ENCODE data around the gene E2F2. TPM values are rescaled to one million over a fixed set of nuclear protein-coding genes. Genes with fewer than 3 reads are reported as not detected.

The E2F2 gene
- total and polyA plus RNA-seq, 2 experiments from 2014 or later = 0.51 to 1.2 TPM

GRCh38 chr1:23479666-23479941, 51.4 kb downstream of the E2F2 start:
- H3K4me2 ChIP-seq (ENCODE audit: unreplicated experiment) = peak overlapping the region; percentile 7
- no peak overlapping the region for H2AFZ ChIP-seq
- H3K4me3 ChIP-seq = no peak overlapping the region
- H3K27ac ChIP-seq = peak overlapping the region; percentile 34; the same call in 1 of the 2 replicates
- in situ Hi-C loops (cut with MboI) = no loop called here
- peaks cover 23% of the 10 kb centered on the region for H3K4me1 ChIP-seq (ENCODE audit: insufficient read depth)
- TF ChIP-seq EZH2phosphoT487 (IDR thresholded peaks at IDR 0.05; ENCODE audit: insufficient read depth, low read depth) (no peak), EZH2 (IDR thresholded peaks at IDR 0.05; ENCODE audit: insufficient read depth, poor library complexity, severe bottlenecking) (no peak)
- H3F3A ChIP-seq (ENCODE audit: insufficient read depth) = peaks cover 26% of the 10 kb centered on the region
- H3K79me2 ChIP-seq (ENCODE audit: insufficient read depth) = peaks cover 30% of the 10 kb centered on the region
- H3K9me2 ChIP-seq (ENCODE audit: insufficient read depth) = no peaks in the 10 kb centered on the region
- DNase-seq = no peak
- no peaks in the 10 kb centered on the region for H3K9me3 ChIP-seq (ENCODE audit: low read depth)
- H3K36me3 ChIP-seq (ENCODE audit: low read depth) = no peaks in the 10 kb centered on the region
- no peaks in the 10 kb centered on the region for H4K20me1 ChIP-seq (ENCODE audit: insufficient read depth)
- no peaks in the 10 kb centered on the region for H3K27me3 ChIP-seq (replicated peaks; ENCODE audit: insufficient read depth)
- peak overlapping the region; percentile 37; the same call in 1 of the 2 replicates for H3K9ac ChIP-seq
- 65 to 68% methylated on average over 2 of the region's 2 CpGs for WGBS, 2 experiments (ENCODE audit: low coverage in 1 of 2, low lambda C conversion rate in 2 of 2, missing lambda C conversion rate in 2 of 2)

GRCh38 chr1:23478896-23479665, 52.0 kb downstream of the E2F2 start:
- Histone ChIP-seq H2AFZ (peak overlapping the region; percentile 28; the same call in 1 of the 2 replicates), H3K27ac (peak overlapping the region; percentile 34; the same call in 1 of the 2 replicates), H3K4me2 (ENCODE audit: unreplicated experiment) (peak overlapping the region; percentile 7), H3K79me2 (ENCODE audit: insufficient read depth) (peaks cover 30% of the 10 kb centered on the region), H3K27me3 (replicated peaks; ENCODE audit: insufficient read depth) (no peaks in the 10 kb centered on the region), H3F3A (ENCODE audit: insufficient read depth) (peaks cover 31% of the 10 kb centered on the region), H3K9me2 (ENCODE audit: insufficient read depth) (no peaks in the 10 kb centered on the region), H3K4me1 (ENCODE audit: insufficient read depth) (peaks cover 23% of the 10 kb centered on the region), H4K20me1 (ENCODE audit: insufficient read depth) (no peaks in the 10 kb centered on the region), H3K9me3 (ENCODE audit: low read depth) (no peaks in the 10 kb centered on the region), H3K4me3 (no peak overlapping the region), H3K36me3 (ENCODE audit: low read depth) (no peaks in the 10 kb centered on the region), H3K9ac (peak overlapping the region; percentile 37; the same call in 1 of the 2 replicates)
- in situ Hi-C loops (cut with MboI) = no loop called here
- no peak for TF ChIP-seq EZH2phosphoT487 (IDR thresholded peaks at IDR 0.05; ENCODE audit: insufficient read depth, low read depth)
- DNase-seq = peak; percentile 70
- WGBS, 2 experiments (ENCODE audit: low coverage in 1 of 2, low lambda C conversion rate in 2 of 2, missing lambda C conversion rate in 2 of 2) = 46 to 50% methylated on average over 9 of the region's 9 CpGs

- 74 to 76% methylated on average over 10 of the region's 10 CpGs for WGBS, 2 experiments (ENCODE audit: low coverage in 1 of 2, low lambda C conversion rate in 2 of 2, missing lambda C conversion rate in 2 of 2)
- no peaks in the 10 kb centered on the region for H3K9me3 ChIP-seq (ENCODE audit: low read depth)
- peaks cover 31% of the 10 kb centered on the region for H3K4me1 ChIP-seq (ENCODE audit: insufficient read depth)
- in situ Hi-C loops (cut with MboI) = no loop called here
- H3F3A ChIP-seq (ENCODE audit: insufficient read depth) = peaks cover 40% of the 10 kb centered on the region
- no peaks in the 10 kb centered on the region for H3K9me2 ChIP-seq (ENCODE audit: insufficient read depth)
- no peak overlapping the region for H3K9ac ChIP-seq
- no peaks in the 10 kb centered on the region for H3K27me3 ChIP-seq (replicated peaks; ENCODE audit: insufficient read depth)
- no peak for DNase-seq
- H2AFZ ChIP-seq = no peak overlapping the region
- no peak overlapping the region for H3K4me2 ChIP-seq (ENCODE audit: unreplicated experiment)
- no peak overlapping the region for H3K27ac ChIP-seq
- H4K20me1 ChIP-seq (ENCODE audit: insufficient read depth) = no peaks in the 10 kb centered on the region
- TF ChIP-seq EZH2phosphoT487 (IDR thresholded peaks at IDR 0.05; ENCODE audit: insufficient read depth, low read depth) (no peak), EZH2 (IDR thresholded peaks at IDR 0.05; ENCODE audit: insufficient read depth, poor library complexity, severe bottlenecking) (no peak)
- peaks cover 30% of the 10 kb centered on the region for H3K79me2 ChIP-seq (ENCODE audit: insufficient read depth)
- no peaks in the 10 kb centered on the region for H3K36me3 ChIP-seq (ENCODE audit: low read depth)
- H3K4me3 ChIP-seq = no peak overlapping the region
Observed at GRCh38 chr1:23477359-23478144, 53.5 kb downstream of the E2F2 start.

GRCh38 chr1:23475641-23476040, 55.4 kb downstream of the E2F2 start:
- Histone ChIP-seq H3K4me3 (no peak overlapping the region), H4K20me1 (ENCODE audit: insufficient read depth) (no peaks in the 10 kb centered on the region), H3K4me1 (ENCODE audit: insufficient read depth) (peaks cover 38% of the 10 kb centered on the region), H3K9ac (peak overlapping the region; percentile 46), H3K9me3 (ENCODE audit: low read depth) (no peaks in the 10 kb centered on the region), H3K9me2 (ENCODE audit: insufficient read depth) (no peaks in the 10 kb centered on the region), H3K27me3 (replicated peaks; ENCODE audit: insufficient read depth) (no peaks in the 10 kb centered on the region), H3K79me2 (ENCODE audit: insufficient read depth) (peaks cover 10% of the 10 kb centered on the region; the same call in 1 of the 2 replicates), H3K27ac (peak overlapping the region; percentile 83), H3K4me2 (ENCODE audit: unreplicated experiment) (peak overlapping the region; percentile 40), H3K36me3 (ENCODE audit: low read depth) (no peaks in the 10 kb centered on the region), H3F3A (ENCODE audit: insufficient read depth) (peaks cover 50% of the 10 kb centered on the region), H2AFZ (no peak overlapping the region)
- TF ChIP-seq EZH2 (IDR thresholded peaks at IDR 0.05; ENCODE audit: insufficient read depth, poor library complexity, severe bottlenecking) (no peak), EZH2phosphoT487 (IDR thresholded peaks at IDR 0.05; ENCODE audit: insufficient read depth, low read depth) (no peak)
- in situ Hi-C loops (cut with MboI) = no loop called here
- DNase-seq = peak; percentile 68
- WGBS, 2 experiments (ENCODE audit: low coverage in 1 of 2, low lambda C conversion rate in 2 of 2, missing lambda C conversion rate in 2 of 2) = 36% methylated on average over 3 of the region's 3 CpGs
